H9 (cell line): ENCODE results near the gene WIPF1. TPM values are rescaled to one million over a fixed set of nuclear protein-coding genes. Genes with fewer than 3 reads are reported as not detected.

Experiments
- DNase-seq: peaks from one replicate; pipeline ENCODE4 v3.0.0-alpha.2; 2017
- H2AFZ ChIP-seq: one replicate; pipeline ENCODE4 v1.6.1; 2013; ENCODE audit warnings: mild to moderate bottlenecking, low read length, control low read depth, moderate library complexity
- H2AK5ac ChIP-seq: 2 replicates; pipeline ENCODE4 v1.6.1; 2013; ENCODE audit warnings: low read length, control low read depth, mixed read lengths; ENCODE audit not compliant: insufficient read length
- H2BK120ac ChIP-seq: one replicate; pipeline ENCODE4 v1.6.1; 2013; ENCODE audit warnings: low read depth, mild to moderate bottlenecking, low read length, control low read depth, inconsistent platforms; ENCODE audit not compliant: poor library complexity, severe bottlenecking
- H2BK12ac ChIP-seq: 2 replicates; pipeline ENCODE4 v1.6.1; 2013; ENCODE audit warnings: low read length, control low read depth, mixed read lengths, low read depth; ENCODE audit not compliant: insufficient read length
- H2BK15ac ChIP-seq: 2 replicates; pipeline ENCODE4 v1.6.1; 2013; ENCODE audit warnings: low read depth, low read length, control low read depth
- H2BK20ac ChIP-seq: one replicate; pipeline ENCODE4 v1.6.1; 2013; ENCODE audit warnings: low read depth, mild to moderate bottlenecking, low read length, control low read depth, inconsistent platforms; ENCODE audit not compliant: poor library complexity, severe bottlenecking
- H2BK5ac ChIP-seq: 2 replicates; pipeline ENCODE4 v1.6.1; 2013; ENCODE audit warnings: low read length, control low read depth, mixed read lengths; ENCODE audit not compliant: insufficient read length
- H3K14ac ChIP-seq: 2 replicates; pipeline ENCODE4 v1.6.1; 2013; ENCODE audit warnings: low read length, control low read depth; ENCODE audit not compliant: insufficient read depth
- H3K18ac ChIP-seq: 2 replicates; pipeline ENCODE4 v1.6.1; 2013; ENCODE audit warnings: low read depth, mild to moderate bottlenecking, mixed read lengths, low read length, control low read depth; ENCODE audit not compliant: insufficient read length
- H3K23ac ChIP-seq: 2 replicates; pipeline ENCODE4 v1.6.1; 2013; ENCODE audit warnings: low read length, control low read depth, mixed read lengths, low read depth; ENCODE audit not compliant: insufficient read length
- H3K23me2 ChIP-seq: 2 replicates; pipeline ENCODE4 v1.6.1; 2013; ENCODE audit warnings: low read depth, mild to moderate bottlenecking, mixed read lengths, low read length, control low read depth; ENCODE audit not compliant: insufficient read length, poor library complexity, severe bottlenecking
- H3K27ac ChIP-seq: 2 replicates; pipeline ENCODE4 v1.5.1; 2013; ENCODE audit warnings: low read length, control low read depth, mixed read lengths, low read depth; ENCODE audit not compliant: insufficient read length
- H3K27me3 ChIP-seq: 2 replicates; pipeline ENCODE4 v1.6.1; 2013; ENCODE audit warnings: low read length, control low read depth, inconsistent platforms; ENCODE audit not compliant: insufficient read depth
- H3K4ac ChIP-seq: 2 replicates; pipeline ENCODE4 v1.6.1; 2013; ENCODE audit warnings: low read depth, mild to moderate bottlenecking, control low read depth, inconsistent platforms, low read length, moderate library complexity
- H3K4me1 ChIP-seq: 2 replicates; pipeline ENCODE4 v1.6.1; 2013; ENCODE audit warnings: low read length, control low read depth, inconsistent platforms; ENCODE audit not compliant: insufficient read depth
- H3K4me2 ChIP-seq: 2 replicates; pipeline ENCODE4 v1.6.1; 2013; ENCODE audit warnings: low read length, control low read depth, mixed read lengths; ENCODE audit not compliant: insufficient read length, insufficient read depth
- H3K56ac ChIP-seq: 2 replicates; pipeline ENCODE4 v1.6.1; 2013; ENCODE audit warnings: low read depth, mild to moderate bottlenecking, mixed read lengths, low read length, control low read depth; ENCODE audit not compliant: insufficient read length
- H3K79me1 ChIP-seq: 2 replicates; pipeline ENCODE4 v1.6.1; 2013; ENCODE audit warnings: low read depth, mild to moderate bottlenecking, moderate library complexity, low read length, control low read depth, inconsistent platforms; ENCODE audit not compliant: insufficient read depth, poor library complexity, severe bottlenecking
- H3K79me2 ChIP-seq: 2 replicates; pipeline ENCODE4 v1.6.1; 2013; ENCODE audit warnings: low read length, control low read depth, inconsistent platforms; ENCODE audit not compliant: insufficient read depth
- H3K9ac ChIP-seq: 2 replicates; pipeline ENCODE4 v1.6.1; 2013; ENCODE audit warnings: low read length, control low read depth, mixed read lengths; ENCODE audit not compliant: insufficient read length; ENCODE audit errors: extremely low read depth
- H3K9me3 ChIP-seq: one replicate; pipeline ENCODE4 v1.6.1; 2013; ENCODE audit warnings: low read depth, low read length, inconsistent platforms; ENCODE audit not compliant: control insufficient read depth
- H3T11ph ChIP-seq: one replicate; pipeline ENCODE4 v1.6.1; 2013; ENCODE audit warnings: mild to moderate bottlenecking, low read length, control low read depth, inconsistent platforms
- H4K20me1 ChIP-seq: one replicate; pipeline ENCODE4 v1.6.1; 2013; ENCODE audit not compliant: control insufficient read depth, insufficient read length, insufficient read depth
- H4K5ac ChIP-seq: 2 replicates; pipeline ENCODE4 v1.6.1; 2013; ENCODE audit warnings: low read depth, mild to moderate bottlenecking, mixed read lengths, low read length, control low read depth; ENCODE audit not compliant: insufficient read length
- H4K8ac ChIP-seq: replicated peaks from 2 replicates; pipeline ENCODE4 v1.6.1; 2013; ENCODE audit warnings: low read length, control low read depth, mixed read lengths, low read depth; ENCODE audit not compliant: insufficient read length
- H4K91ac ChIP-seq: 2 replicates; pipeline ENCODE4 v1.6.1; 2013; ENCODE audit warnings: low read depth, mild to moderate bottlenecking, moderate library complexity, mixed read lengths, low read length, control low read depth; ENCODE audit not compliant: insufficient read length
- H3K27ac Mint-ChIP-seq, 3 experiments: 2 replicates in 2 of 3; 3 replicates in 1 of 3; pipeline ENCODE4 v1.8.0; 2020 to 2021; ENCODE audit warnings: mixed read lengths in 3 of 3, mild to moderate bottlenecking in 1 of 3, moderate library complexity in 1 of 3
- H3K27me3 Mint-ChIP-seq: 2 replicates; pipeline ENCODE4 v1.8.0; 2021; ENCODE audit warnings: low read depth, mild to moderate bottlenecking, moderate library complexity, mixed read lengths
- H3K36me3 Mint-ChIP-seq, 3 experiments: 2 replicates in 2 of 3; 3 replicates in 1 of 3; pipeline ENCODE4 v1.8.0; 2020 to 2021; ENCODE audit warnings: low read depth in 3 of 3, mixed read lengths in 3 of 3; ENCODE audit not compliant: insufficient read depth in 1 of 3
- H3K4me1 Mint-ChIP-seq, 2 experiments: 2 replicates each; pipeline ENCODE4 v1.8.0; 2020; ENCODE audit warnings: mixed read lengths in 2 of 2
- H3K4me3 Mint-ChIP-seq, 2 experiments: 2 replicates in 1 of 2; 3 replicates in 1 of 2; pipeline ENCODE4 v1.8.0; 2020 to 2021; ENCODE audit warnings: mild to moderate bottlenecking in 2 of 2, mixed read lengths in 2 of 2, moderate library complexity in 1 of 2
- H3K9me3 Mint-ChIP-seq, 2 experiments: 2 replicates in 1 of 2; 3 replicates in 1 of 2; pipeline ENCODE4 v1.8.0; 2020; ENCODE audit warnings: mild to moderate bottlenecking in 2 of 2, mixed read lengths in 2 of 2, moderate library complexity in 1 of 2
- WGBS: extraction: QIAGEN DNeasy Blood & Tissue Kit; methylation state at CpG from one replicate; pipeline ENCODE4 v1.1.7; 2013; ENCODE audit warnings: missing lambda C conversion rate, low lambda C conversion rate, mixed read lengths; ENCODE audit not compliant: insufficient read length; ENCODE audit errors: extremely low coverage; 5-methylcytosine and 5-hydroxymethylcytosine counted together
- total RNA-seq: library from RNA; stranded (reverse); gene quantifications from 2 replicates; pipeline ENCODE4 v1.2.1, GENCODE V29; 2021
- TF ChIP-seq, protein P1 (sequence below): fragments of 200-600 bp; sonication (generic); conservative IDR thresholded peaks from 3 replicates; pipeline ENCODE4 v1.8.0; 2021; ENCODE audit warnings: antibody characterized with exemption, mild to moderate bottlenecking

WIPF1 gene
- total RNA-seq, 1 experiment from 2014 or later = 5.1 TPM

DNA sequence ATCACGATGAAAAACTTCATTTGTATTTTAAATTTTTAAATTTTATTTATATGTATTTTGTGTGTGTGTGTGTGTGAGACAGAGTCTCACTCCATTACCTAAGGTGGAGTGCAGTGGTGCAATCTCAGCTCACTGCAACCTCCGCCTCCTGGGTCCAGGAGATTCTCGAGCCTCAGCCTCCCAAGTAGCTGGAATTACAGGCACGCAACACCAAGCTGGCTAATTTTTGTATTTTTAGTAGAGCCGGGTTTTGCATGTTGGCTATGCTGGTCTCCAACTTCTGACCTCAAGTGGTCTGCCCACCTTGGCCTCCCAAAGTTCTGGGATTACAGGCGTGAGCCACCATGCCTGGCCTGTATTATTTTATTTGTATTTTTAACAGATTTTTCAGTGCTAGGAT, 45.8 kb upstream of the WIPF1 start:
- no peaks in the 10 kb centered on the region for H3K27me3 Mint-ChIP-seq
- Histone ChIP-seq H4K8ac (no peak overlapping the region), H3K4ac (no peak overlapping the region), H2AFZ (no peak overlapping the region), H3K14ac (no peak overlapping the region), H3K27ac (no peak overlapping the region), H3K23ac (no peak overlapping the region), H2BK12ac (no peak overlapping the region), H4K91ac (no peak overlapping the region), H3K18ac (no peak overlapping the region), H3K4me1 (no peaks in the 10 kb centered on the region), H4K5ac (no peak overlapping the region), H2BK5ac (no peak overlapping the region), H3T11ph (no peak overlapping the region), H3K9ac (no peak overlapping the region), H3K27me3 (no peaks in the 10 kb centered on the region), H3K79me2 (no peaks in the 10 kb centered on the region), H3K23me2 (no peaks in the 10 kb centered on the region), H3K9me3 (no peaks in the 10 kb centered on the region), H2BK15ac (no peak overlapping the region), H2BK20ac (no peak overlapping the region), H2BK120ac (no peak overlapping the region), H2AK5ac (no peak overlapping the region), H3K56ac (no peak overlapping the region), H4K20me1 (no peaks in the 10 kb centered on the region), H3K4me2 (no peak overlapping the region), H3K79me1 (no peaks in the 10 kb centered on the region)
- no peaks in the 10 kb centered on the region; a peak in 1 of 7 replicates for H3K36me3 Mint-ChIP-seq
- peaks cover 0 to 4% of the 10 kb centered on the region in 2 experiments; a peak in 2 of 4 replicates for H3K4me1 Mint-ChIP-seq
- WGBS = no CpG with 5 or more reads among the region's 6 CpGs
- no peak for DNase-seq
- H3K9me3 Mint-ChIP-seq = 0 out of 5 replicates have a peak, but pooled peaks cover 0 to 4% of the 10 kb centered on the region in 2 experiments
- H3K27ac Mint-ChIP-seq = no peak overlapping the region
- H3K4me3 Mint-ChIP-seq = no peak overlapping the region
- TF ChIP-seq, protein P1, sequence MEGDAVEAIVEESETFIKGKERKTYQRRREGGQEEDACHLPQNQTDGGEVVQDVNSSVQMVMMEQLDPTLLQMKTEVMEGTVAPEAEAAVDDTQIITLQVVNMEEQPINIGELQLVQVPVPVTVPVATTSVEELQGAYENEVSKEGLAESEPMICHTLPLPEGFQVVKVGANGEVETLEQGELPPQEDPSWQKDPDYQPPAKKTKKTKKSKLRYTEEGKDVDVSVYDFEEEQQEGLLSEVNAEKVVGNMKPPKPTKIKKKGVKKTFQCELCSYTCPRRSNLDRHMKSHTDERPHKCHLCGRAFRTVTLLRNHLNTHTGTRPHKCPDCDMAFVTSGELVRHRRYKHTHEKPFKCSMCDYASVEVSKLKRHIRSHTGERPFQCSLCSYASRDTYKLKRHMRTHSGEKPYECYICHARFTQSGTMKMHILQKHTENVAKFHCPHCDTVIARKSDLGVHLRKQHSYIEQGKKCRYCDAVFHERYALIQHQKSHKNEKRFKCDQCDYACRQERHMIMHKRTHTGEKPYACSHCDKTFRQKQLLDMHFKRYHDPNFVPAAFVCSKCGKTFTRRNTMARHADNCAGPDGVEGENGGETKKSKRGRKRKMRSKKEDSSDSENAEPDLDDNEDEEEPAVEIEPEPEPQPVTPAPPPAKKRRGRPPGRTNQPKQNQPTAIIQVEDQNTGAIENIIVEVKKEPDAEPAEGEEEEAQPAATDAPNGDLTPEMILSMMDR = no peak
